ENCODE results near the gene PRPF31. TPM values are rescaled to one million over a fixed set of nuclear protein-coding genes. Genes with fewer than 3 reads are reported as not detected.

PRPF31 gene
- total RNA-seq, 1 experiment from 2014 or later, result 84.4 TPM

DNA sequence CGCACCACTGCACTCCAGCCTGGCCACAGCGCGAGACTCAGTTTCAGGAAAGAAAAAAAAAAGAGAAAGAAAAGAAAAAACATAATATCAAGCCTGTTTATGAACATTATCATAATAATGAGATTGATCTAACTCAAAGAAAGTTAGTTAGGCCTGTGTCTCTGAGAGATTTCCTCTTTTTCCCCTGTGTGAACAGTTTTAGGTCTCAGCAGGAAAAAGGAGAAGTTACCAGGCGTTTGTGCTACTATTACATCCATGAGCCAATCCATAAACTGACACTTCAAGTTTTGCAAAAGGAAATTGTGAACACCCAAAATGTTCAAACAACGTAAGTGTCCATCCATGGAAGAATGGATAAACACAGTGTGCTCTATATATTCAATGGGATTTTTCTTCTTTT is 38.2 kb upstream of the PRPF31 start:
- Histone ChIP-seq H3K23ac (ENCODE audit: insufficient read length, low read depth, low read length) (no peak overlapping the region), H2BK20ac (ENCODE audit: low read depth, low read length, poor library complexity, severe bottlenecking) (no peak overlapping the region), H2AFZ (ENCODE audit: low read length) (no peak overlapping the region), H3T11ph (ENCODE audit: low read length) (no peak overlapping the region), H3K9ac (ENCODE audit: extremely low read depth, insufficient read length, low read length) (no peak overlapping the region), H3K56ac (ENCODE audit: insufficient read length, low read depth, low read length) (no peak overlapping the region), H2BK12ac (ENCODE audit: insufficient read length, low read depth, low read length) (no peak overlapping the region), H3K79me2 (ENCODE audit: insufficient read depth, low read length) (no peaks in the 10 kb centered on the region), H3K79me1 (ENCODE audit: insufficient read depth, low read depth, low read length, poor library complexity, severe bottlenecking) (no peaks in the 10 kb centered on the region), H3K4me2 (ENCODE audit: insufficient read depth, insufficient read length, low read length) (no peak overlapping the region), H4K20me1 (ENCODE audit: control insufficient read depth, insufficient read depth, insufficient read length) (no peaks in the 10 kb centered on the region), H3K27ac (ENCODE audit: insufficient read length, low read depth, low read length) (no peak overlapping the region), H3K4me1 (ENCODE audit: insufficient read depth, low read length) (no peaks in the 10 kb centered on the region), H3K18ac (ENCODE audit: insufficient read length, low read depth, low read length) (no peak overlapping the region), H2AK5ac (ENCODE audit: insufficient read length, low read length) (no peak overlapping the region), H2BK15ac (ENCODE audit: low read depth, low read length) (no peak overlapping the region), H4K91ac (ENCODE audit: insufficient read length, low read depth, low read length) (no peak overlapping the region), H2BK120ac (ENCODE audit: low read depth, low read length, poor library complexity, severe bottlenecking) (no peak overlapping the region), H4K8ac (replicated peaks; ENCODE audit: insufficient read length, low read depth, low read length) (no peak overlapping the region), H3K9me3 (ENCODE audit: control insufficient read depth, low read depth, low read length) (peaks cover 6% of the 10 kb centered on the region), H3K14ac (ENCODE audit: insufficient read depth, low read length) (no peak overlapping the region), H3K4ac (ENCODE audit: low read depth, low read length) (no peak overlapping the region), H3K23me2 (ENCODE audit: insufficient read length, low read depth, low read length, poor library complexity, severe bottlenecking) (no peaks in the 10 kb centered on the region), H3K27me3 (ENCODE audit: insufficient read depth, low read length) (no peaks in the 10 kb centered on the region), H2BK5ac (ENCODE audit: insufficient read length, low read length) (no peak overlapping the region), H4K5ac (ENCODE audit: insufficient read length, low read depth, low read length) (no peak overlapping the region)
- WGBS (ENCODE audit: extremely low coverage, insufficient read length, low lambda C conversion rate), result no CpG with 5 or more reads among the region's 5 CpGs
- peaks cover 0 to 5% of the 10 kb centered on the region in 2 experiments; a peak in 1 of 4 replicates for H3K4me1 Mint-ChIP-seq
- TF ChIP-seq, protein P1, sequence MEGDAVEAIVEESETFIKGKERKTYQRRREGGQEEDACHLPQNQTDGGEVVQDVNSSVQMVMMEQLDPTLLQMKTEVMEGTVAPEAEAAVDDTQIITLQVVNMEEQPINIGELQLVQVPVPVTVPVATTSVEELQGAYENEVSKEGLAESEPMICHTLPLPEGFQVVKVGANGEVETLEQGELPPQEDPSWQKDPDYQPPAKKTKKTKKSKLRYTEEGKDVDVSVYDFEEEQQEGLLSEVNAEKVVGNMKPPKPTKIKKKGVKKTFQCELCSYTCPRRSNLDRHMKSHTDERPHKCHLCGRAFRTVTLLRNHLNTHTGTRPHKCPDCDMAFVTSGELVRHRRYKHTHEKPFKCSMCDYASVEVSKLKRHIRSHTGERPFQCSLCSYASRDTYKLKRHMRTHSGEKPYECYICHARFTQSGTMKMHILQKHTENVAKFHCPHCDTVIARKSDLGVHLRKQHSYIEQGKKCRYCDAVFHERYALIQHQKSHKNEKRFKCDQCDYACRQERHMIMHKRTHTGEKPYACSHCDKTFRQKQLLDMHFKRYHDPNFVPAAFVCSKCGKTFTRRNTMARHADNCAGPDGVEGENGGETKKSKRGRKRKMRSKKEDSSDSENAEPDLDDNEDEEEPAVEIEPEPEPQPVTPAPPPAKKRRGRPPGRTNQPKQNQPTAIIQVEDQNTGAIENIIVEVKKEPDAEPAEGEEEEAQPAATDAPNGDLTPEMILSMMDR (conservative IDR thresholded peaks at IDR 0.05), result no peak
- H3K9me3 Mint-ChIP-seq, result peaks cover 17 to 18% of the 10 kb centered on the region in 2 experiments
- peaks cover 2% of the 10 kb centered on the region; the same call in 1 of the 2 replicates for H3K27me3 Mint-ChIP-seq (ENCODE audit: low read depth)
- H3K4me3 Mint-ChIP-seq, result no peak overlapping the region
- no peak for DNase-seq
- H3K27ac Mint-ChIP-seq, result no peak overlapping the region
- H3K36me3 Mint-ChIP-seq (ENCODE audit: insufficient read depth in 1 of 3, low read depth in 3 of 3), result peaks cover 0 to 5% (median 1%) of the 10 kb centered on the region in 3 experiments; a peak in 4 of 7 replicates
